Muscle layer of duodenum (tissue), 2 donors: ENCODE measurements around the gene SH3GL1.
"Not testable (repeated sequence)": the region's sequence is repeated elsewhere in the genome, so short reads cannot be mapped to it uniquely, and the experiment has no call there.

Experiments
- H3K27ac ChIP-seq: one replicate; pipeline ENCODE4 v1.7.0; 2013; ENCODE audit warnings: mild to moderate bottlenecking, low read length
- H3K27me3 ChIP-seq: one replicate; pipeline ENCODE4 v1.7.0; 2013; ENCODE audit warnings: low read depth, mild to moderate bottlenecking, control low read depth, low read length
- H3K36me3 ChIP-seq, 2 donors: one replicate each; pipeline ENCODE4 v1.7.0; 2013; ENCODE audit warnings: low read length in 2 of 2, control low read depth in 1 of 2, mild to moderate bottlenecking in 1 of 2; ENCODE audit not compliant: insufficient read depth in 2 of 2, control insufficient read depth in 1 of 2
- H3K4me1 ChIP-seq, 2 donors: one replicate each; pipeline ENCODE4 v1.7.0; 2013; ENCODE audit warnings: low read length in 2 of 2, mild to moderate bottlenecking in 2 of 2, control low read depth in 1 of 2, moderate library complexity in 1 of 2; ENCODE audit not compliant: insufficient read depth in 2 of 2, control insufficient read depth in 1 of 2
- H3K4me3 ChIP-seq, 2 donors: one replicate each; pipeline ENCODE4 v1.7.0; 2013; ENCODE audit warnings: low read length in 2 of 2, low read depth in 1 of 2, mild to moderate bottlenecking in 1 of 2
- H3K9me3 ChIP-seq, 2 donors: one replicate each; pipeline ENCODE4 v1.7.0; 2013; ENCODE audit warnings: low read length in 2 of 2, control low read depth in 1 of 2, mild to moderate bottlenecking in 1 of 2; ENCODE audit not compliant: control insufficient read depth in 1 of 2
- donor health status: healthy.

Gene SH3GL1

GRCh38 chr19:4358709-4359626, 41.4 kb downstream of the SH3GL1 start:
- no peak overlapping the region for H3K4me3 ChIP-seq
- H3K27me3 ChIP-seq: no peaks in the 10 kb centered on the region
- peaks cover 28 to 56% of the 10 kb centered on the region in 2 donors for H3K36me3 ChIP-seq
- H3K27ac ChIP-seq: no peak overlapping the region
- peaks cover 0 to 17% of the 10 kb centered on the region in 2 donors for H3K4me1 ChIP-seq
- H3K9me3 ChIP-seq: no peaks in the 10 kb centered on the region

GRCh38 chr19:4357921-4358326, 42.4 kb downstream of the SH3GL1 start:
- Histone ChIP-seq H3K36me3 (peaks cover 19 to 46% of the 10 kb centered on the region in 2 donors), H3K4me1 (peaks cover 0 to 17% of the 10 kb centered on the region in 2 donors), H3K4me3 (no peak overlapping the region), H3K27me3 (no peaks in the 10 kb centered on the region), H3K9me3 (no peaks in the 10 kb centered on the region), H3K27ac (no peak overlapping the region)

- H3K27me3 ChIP-seq: no peaks in the 10 kb centered on the region
- no peaks in the 10 kb centered on the region for H3K9me3 ChIP-seq
- no peak overlapping the region for H3K27ac ChIP-seq
- no peak overlapping the region for H3K4me3 ChIP-seq
- peaks cover 12 to 39% of the 10 kb centered on the region in 2 donors for H3K36me3 ChIP-seq
- H3K4me1 ChIP-seq: peaks cover 0 to 17% of the 10 kb centered on the region in 2 donors
These were observed 43.1 kb downstream of the SH3GL1 start for GRCh38 chr19:4357095-4357797.

GRCh38 chr19:4354897-4355296, 45.5 kb downstream of the SH3GL1 start:
- Histone ChIP-seq H3K9me3 (no peaks in the 10 kb centered on the region), H3K27ac (no peak overlapping the region), H3K36me3 (peaks cover 2 to 21% of the 10 kb centered on the region in 2 donors)

GRCh38 chr19:4354282-4354681, 46.1 kb downstream of the SH3GL1 start:
- H3K4me3 ChIP-seq: no peak overlapping the region
- no peak overlapping the region for H3K27ac ChIP-seq
- no peaks in the 10 kb centered on the region for H3K27me3 ChIP-seq
- no peaks in the 10 kb centered on the region for H3K4me1 ChIP-seq
- H3K36me3 ChIP-seq: peaks cover 3 to 17% of the 10 kb centered on the region in 2 donors
- no peaks in the 10 kb centered on the region for H3K9me3 ChIP-seq

More at GRCh38 chr19:4354897-4355296, 45.5 kb downstream of the SH3GL1 start:
- Histone ChIP-seq H3K27me3 (no peaks in the 10 kb centered on the region), H3K4me1 (peaks cover 0 to 3% of the 10 kb centered on the region in 2 donors), H3K4me3 (no peak overlapping the region)

GRCh38 chr19:4352701-4353121, 47.6 kb downstream of the SH3GL1 start:
- Histone ChIP-seq H3K9me3 (no peaks in the 10 kb centered on the region), H3K4me3 (no peak overlapping the region), H3K27me3 (no peaks in the 10 kb centered on the region), H3K4me1 (no peaks in the 10 kb centered on the region), H3K27ac (no peak overlapping the region), H3K36me3 (peaks cover 3 to 14% of the 10 kb centered on the region in 2 donors)

- Histone ChIP-seq H3K36me3 (peaks cover 3 to 17% of the 10 kb centered on the region in 2 donors), H3K27me3 (no peaks in the 10 kb centered on the region), H3K4me1 (no peaks in the 10 kb centered on the region), H3K9me3 (no peaks in the 10 kb centered on the region), H3K27ac (no peak overlapping the region), H3K4me3 (no peak overlapping the region)
These were observed 49.6 kb downstream of the SH3GL1 start for GRCh38 chr19:4350726-4351125.

- Histone ChIP-seq H3K27ac (no peak overlapping the region), H3K4me1 (no peaks in the 10 kb centered on the region), H3K36me3 (peaks cover 3 to 18% of the 10 kb centered on the region in 2 donors), H3K27me3 (no peaks in the 10 kb centered on the region), H3K4me3 (no peak overlapping the region), H3K9me3 (no peaks in the 10 kb centered on the region)
These were observed 50.2 kb downstream of the SH3GL1 start for GRCh38 chr19:4350111-4350510.

GRCh38 chr19:4349225-4349624, 51.1 kb downstream of the SH3GL1 start:
- H3K4me1 ChIP-seq, H3K9me3 ChIP-seq, H3K4me3 ChIP-seq, H3K27ac ChIP-seq, H3K27me3 ChIP-seq: not testable (repeated sequence)
- peaks cover 3 to 18% of the 10 kb centered on the region in 2 donors for H3K36me3 ChIP-seq

- Histone ChIP-seq H3K36me3 (peaks cover 3 to 18% of the 10 kb centered on the region in 2 donors), H3K4me3 (no peak overlapping the region), H3K4me1 (peaks cover 0 to 7% of the 10 kb centered on the region in 2 donors), H3K9me3 (no peaks in the 10 kb centered on the region), H3K27me3 (no peaks in the 10 kb centered on the region), H3K27ac (no peak overlapping the region)
These were observed 52.8 kb downstream of the SH3GL1 start for GRCh38 chr19:4347521-4347920.

GRCh38 chr19:4346020-4346383, 54.3 kb downstream of the SH3GL1 start:
- Histone ChIP-seq H3K9me3 (no peaks in the 10 kb centered on the region), H3K4me1 (peaks cover 0 to 11% of the 10 kb centered on the region in 2 donors), H3K4me3 (no peak overlapping the region), H3K36me3 (peaks cover 3 to 18% of the 10 kb centered on the region in 2 donors), H3K27me3 (no peaks in the 10 kb centered on the region), H3K27ac (no peak overlapping the region)
